Left kidney (tissue), 1 donor: ENCODE data around the gene CSPG5. TPM values are rescaled to one million over a fixed set of nuclear protein-coding genes. Genes with fewer than 3 reads are reported as not detected.

Experiments used
- polyA plus RNA-seq: library from polyadenylated mRNA; unstranded; fragments of 120-200 nt; gene quantifications from one replicate; pipeline ENCODE4 v1.2.1, GENCODE V29; 2013; ENCODE audit not compliant: insufficient read length

CSPG5 gene
- polyA plus RNA-seq, 1 donor = 1.2 TPM

Other genes starting within 250 kb of the CSPG5 start
- 27.2 TPM for gene PTPN23, start 197.8 kb downstream of the CSPG5 start, polyA plus RNA-seq
- gene SCAP, start 102.9 kb downstream of the CSPG5 start, polyA plus RNA-seq = 83.5 TPM
- gene ELP6, start 65.2 kb downstream of the CSPG5 start, polyA plus RNA-seq = 47.8 TPM
- gene SMARCC1, start 203.0 kb upstream of the CSPG5 start, polyA plus RNA-seq = 139 TPM
- 65.3 TPM for gene DHX30, start 224.3 kb upstream of the CSPG5 start, polyA plus RNA-seq